ENCODE results near the gene TBC1D3B.
"Not testable (repeated sequence)": the region's sequence is repeated elsewhere in the genome, so short reads cannot be mapped to it uniquely, and the experiment has no call there.

Gene TBC1D3B

DNA sequence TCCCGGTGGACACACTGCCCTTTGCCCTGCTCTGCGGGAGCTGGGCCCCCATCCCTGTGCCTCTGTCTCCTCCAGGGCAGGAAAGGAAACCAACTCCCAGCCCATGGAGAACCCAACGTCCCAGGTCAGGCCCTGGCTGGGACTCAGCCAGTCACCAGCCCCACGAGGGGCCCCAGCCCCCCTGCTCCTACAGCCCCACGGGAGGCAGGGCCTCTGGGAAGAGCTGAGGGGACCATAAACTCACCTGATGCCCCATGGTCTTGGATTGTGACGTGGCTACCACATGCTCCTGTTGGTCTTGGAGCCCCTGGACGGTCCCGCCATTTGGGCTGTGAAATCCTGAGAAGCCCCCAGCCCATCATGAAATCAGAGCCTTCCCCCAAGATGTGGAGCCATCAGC is 7.6 kb downstream of the TBC1D3B start:
- DNase-seq = not testable (repeated sequence)

DNA sequence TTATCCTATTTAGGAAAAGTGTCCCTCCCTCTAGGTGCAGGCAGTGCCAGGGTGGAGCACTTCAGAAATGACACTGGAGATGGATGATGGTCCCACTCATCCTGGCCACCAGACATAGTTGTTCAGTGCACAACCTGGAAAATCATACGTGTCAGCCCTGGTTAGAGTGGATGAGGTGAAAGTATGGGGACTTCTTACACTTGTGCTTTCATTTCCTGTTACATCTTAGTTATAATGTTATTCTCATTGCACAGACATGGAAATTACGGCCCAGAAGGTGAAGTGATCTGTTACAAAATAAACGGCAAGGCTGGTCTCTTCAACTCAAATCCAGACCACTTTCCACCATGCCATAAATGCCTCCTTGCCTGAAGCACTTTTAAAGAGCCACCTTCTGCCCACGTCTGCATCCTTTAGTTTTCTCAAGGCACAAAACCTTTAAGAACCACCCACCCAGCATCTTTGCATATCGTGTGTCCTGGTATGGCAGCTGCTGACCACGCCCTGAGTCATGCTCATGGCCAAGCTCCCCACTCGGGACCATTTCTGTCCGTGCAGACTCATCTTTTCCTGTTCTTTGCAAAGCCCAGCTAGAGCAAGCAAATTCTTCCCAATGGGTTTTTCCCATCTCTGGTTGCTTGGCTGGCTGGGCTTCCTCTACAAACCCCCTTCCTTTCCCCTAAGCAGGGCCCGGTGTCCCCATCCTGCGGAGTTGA is 22.4 kb downstream of the TBC1D3B start:
- DNase-seq = no peak

DNA sequence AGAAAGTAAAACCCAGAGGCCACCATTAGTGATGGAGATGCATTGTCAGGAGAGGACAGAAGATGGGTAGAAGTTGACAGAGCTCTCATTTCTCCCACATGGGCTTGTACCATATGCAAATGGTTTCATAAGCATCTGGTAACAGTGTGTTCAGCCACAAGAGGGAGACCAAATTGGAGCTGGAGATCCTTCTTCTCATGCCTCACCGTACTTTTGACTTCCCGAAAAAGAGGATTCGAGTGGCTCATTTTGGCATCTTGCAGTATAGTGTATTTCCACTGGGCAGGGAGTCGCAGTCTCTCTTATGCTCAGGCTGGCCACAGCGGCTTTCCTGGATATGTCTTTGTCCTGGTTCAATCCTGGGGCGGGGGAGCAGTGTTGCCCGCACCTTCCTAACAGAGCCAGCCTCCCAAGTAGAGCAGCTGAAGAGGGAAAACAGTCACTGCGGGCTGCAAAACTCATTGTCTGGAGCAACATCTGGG is 23.8 kb downstream of the TBC1D3B start:
- DNase-seq = no peak

DNA sequence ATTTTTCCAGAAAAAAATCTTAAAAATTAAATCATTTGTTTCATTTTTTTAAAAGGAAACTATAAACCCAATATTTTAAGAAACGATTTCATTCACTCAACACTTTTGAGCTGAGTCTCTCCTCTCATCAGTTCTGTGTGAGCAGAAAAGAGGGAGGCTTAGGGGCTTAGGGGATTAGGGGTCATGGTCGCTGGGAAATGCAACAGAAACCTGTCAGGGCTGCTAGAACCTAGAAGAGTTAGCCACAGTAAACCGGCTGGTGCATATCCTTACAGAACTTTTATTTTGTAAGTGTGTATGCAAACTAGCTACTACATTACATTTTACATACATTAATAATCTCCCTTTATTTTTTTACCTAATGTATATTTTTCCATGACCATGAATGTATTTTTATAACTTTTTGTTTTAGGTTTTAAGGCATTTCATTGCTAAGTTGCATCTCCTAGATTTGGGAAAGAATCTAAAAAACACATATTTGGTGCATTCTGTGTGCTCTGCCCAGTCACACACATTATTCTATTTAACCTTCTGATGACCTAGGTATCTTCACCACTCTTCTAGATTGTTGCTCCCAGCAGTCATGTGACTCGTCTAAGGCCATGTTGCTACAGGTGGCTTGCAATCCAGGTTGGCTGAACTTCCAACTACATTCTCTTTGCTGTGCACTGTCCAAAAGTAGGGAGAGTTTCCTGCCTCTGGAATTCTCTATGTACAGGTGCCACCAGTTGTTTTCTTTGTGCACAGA is 24.4 kb downstream of the TBC1D3B start:
- DNase-seq = no peak

DNA sequence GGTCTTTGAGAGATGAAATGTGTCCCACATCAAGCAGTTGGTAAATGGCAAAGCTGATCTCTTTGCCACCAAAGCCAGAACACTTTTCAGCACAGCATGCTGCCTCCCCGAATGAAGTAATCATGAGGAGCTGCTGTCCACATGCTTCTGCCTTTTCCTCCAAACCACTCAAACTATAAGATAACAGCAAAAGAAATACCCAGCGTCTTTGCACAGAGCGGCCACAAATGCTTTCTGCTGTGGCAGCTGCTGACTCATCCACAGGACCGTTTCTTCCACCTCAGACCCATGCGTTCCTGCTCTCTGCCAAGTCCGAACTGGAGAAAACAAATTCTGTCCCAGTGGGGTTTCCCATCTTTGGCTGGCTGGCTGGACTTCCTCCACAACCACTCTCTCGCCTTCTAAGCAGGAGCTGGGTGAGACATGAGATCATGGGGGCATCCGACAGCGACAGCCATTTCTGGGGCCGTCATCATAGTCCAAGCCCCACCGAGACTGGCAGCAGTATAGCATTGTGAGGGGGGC is 27.1 kb downstream of the TBC1D3B start:
- no peak for DNase-seq

DNA sequence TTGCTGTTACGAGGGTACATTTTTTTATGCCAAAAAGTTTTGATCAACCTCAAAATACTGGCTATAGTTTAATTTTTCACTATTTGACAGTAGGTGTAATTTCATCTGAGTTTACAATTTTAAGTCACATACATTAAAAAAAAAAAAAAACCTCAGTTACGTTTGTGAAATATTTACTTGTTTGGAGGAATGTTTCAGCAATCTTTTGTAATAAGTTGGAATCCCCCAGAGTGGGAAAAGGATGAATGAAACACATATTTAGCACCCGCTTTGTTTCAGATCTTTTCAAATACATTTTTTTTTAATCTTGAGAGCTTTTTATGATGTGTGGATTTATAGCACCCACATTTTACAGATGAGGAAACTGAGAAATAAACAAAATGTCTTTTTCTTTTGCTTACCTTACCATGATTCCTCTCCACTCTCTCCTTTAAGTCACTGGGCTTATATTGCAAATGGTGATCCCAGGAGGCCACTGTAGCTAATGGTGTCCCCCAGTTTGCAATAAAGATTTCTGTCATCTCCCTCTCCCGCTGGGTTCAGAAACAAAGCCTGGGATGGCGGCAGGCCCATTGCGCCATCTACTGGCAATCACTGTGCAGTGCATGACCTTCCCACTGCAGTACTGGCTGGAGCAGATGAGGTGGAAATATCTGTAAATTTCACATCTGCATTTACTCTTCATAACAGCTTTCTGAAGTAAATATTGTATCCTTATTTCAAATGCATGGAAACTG is 27.7 kb downstream of the TBC1D3B start:
- peak; percentile 52 for DNase-seq

DNA sequence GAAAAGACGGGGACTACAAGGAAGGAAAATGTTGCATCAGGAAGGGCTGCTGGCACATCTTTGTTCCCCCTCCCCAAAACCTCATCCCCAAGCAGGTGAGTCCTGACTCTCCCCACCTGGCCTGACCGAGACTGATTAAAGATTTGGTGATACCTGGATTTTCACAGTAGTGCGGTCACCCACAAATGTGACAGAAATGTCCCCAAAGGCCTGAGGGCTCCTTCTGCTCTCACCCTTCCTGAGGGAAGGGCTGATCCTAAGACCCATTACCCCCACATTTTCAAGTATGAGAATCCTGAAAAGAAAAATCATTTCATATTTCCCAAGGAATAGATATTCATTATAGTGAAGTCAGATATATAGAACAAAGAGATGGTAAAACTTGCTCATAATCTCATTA is 28.8 kb downstream of the TBC1D3B start:
- DNase-seq = no peak

DNA sequence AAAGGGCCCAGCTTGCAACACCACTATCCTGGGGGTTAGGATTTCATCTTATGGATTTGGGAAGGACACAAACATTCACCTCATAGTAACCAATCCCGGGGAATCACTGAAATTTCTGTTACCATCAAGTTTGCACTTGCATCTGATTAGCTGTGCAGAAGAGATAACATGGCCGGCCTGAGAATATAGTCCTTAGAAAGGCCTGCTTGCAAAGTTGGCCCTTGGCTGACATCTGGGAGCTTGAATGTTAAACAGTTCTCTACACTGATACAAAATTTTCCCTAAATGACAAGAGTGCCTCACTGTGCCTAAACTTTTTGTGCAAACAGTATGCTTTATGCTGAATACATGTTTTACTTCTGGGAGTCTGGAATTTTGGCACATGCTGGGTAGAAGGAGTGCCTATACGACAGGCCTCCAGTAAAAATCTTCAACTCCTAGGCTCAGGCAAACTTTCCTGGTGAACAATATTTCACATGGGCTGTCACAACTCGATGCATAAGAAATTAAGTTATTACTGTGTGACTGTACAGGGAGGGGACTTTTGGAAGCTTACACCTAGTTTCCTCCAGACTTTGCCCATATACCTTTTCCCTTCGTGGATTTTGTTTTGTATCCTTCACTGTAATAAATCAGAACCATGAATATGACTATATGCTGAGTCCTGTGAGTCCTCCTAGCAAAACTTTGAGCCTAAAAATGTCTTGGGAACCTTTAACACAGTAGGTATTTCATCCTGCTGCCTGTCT is 31.3 kb downstream of the TBC1D3B start:
- no peak for DNase-seq

DNA sequence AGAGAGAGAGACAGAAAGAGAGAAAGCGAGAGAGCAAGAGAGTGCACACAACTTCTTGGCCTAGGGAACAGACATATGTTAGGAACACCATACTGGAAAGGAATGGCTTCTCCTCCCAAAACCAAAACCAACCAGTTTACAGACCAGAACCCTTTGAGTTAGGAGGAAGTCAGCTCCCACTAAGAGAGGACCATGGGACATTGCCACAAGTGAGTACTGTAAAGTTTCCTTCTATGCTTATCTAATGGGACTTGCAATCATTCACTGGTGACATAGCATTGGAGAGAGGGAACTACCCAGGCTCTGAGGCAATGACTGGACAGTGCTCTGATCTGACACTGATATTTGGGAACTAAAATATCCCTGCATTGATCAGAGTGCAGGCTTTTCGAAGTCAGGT is 32.4 kb downstream of the TBC1D3B start:
- no peak for DNase-seq

DNA sequence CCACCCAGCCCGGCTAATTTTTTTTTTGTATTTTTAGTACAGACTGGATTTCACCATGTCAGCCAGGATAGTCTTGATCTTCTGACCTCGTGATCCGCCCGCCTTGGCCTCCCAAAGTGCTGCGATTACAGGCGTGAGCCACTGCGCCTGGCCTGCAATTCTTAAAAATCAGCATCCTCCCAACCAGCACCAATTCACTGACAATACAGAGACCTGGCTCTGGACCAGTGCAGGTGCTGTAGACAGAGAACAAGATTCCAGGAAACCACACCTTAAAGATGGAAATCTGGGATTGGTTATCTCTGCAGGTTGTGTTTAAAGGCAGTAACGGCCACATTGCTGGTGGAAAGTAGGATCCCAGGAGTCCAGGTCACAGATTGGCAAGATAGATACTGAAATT is 33.6 kb downstream of the TBC1D3B start:
- DNase-seq = no peak

DNA sequence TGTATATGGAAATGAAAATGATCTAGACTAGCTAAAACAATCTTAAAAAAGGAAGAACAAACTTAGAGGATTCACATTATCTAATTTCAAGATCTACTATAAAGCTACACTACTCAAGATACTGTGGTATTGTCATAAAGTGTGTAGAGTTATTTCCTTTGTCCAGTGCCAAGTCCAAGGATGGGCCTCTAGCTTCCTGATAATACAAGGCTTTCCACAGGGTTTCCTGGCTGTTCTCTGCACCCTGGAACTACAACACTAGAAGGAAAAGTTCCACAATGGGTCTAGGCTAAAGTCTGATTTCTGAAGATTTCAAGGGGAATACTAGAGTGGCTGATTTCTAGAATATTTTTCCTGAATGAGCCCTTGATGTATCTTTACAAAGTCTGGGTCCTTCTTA is 34.2 kb downstream of the TBC1D3B start:
- no peak for DNase-seq

DNA sequence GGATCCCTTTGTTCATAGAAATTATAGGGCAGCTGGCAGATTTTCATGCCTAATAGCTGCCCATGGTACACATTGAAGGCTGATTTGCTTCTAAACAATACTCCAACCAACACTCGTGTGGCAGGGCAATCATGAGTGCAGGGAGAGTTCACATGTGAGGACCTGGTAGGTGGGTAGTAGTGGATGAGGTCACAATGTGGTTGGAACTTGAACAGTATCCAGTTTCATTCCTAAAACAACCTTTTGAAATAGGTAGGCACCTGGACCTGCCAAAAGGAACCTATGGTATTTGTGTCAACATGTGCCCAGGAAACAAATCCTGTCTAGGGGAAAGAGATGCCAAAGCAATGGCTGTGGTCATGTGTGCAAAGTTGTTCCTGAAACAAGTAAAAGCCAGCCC is 40.0 kb downstream of the TBC1D3B start:
- DNase-seq = no peak

DNA sequence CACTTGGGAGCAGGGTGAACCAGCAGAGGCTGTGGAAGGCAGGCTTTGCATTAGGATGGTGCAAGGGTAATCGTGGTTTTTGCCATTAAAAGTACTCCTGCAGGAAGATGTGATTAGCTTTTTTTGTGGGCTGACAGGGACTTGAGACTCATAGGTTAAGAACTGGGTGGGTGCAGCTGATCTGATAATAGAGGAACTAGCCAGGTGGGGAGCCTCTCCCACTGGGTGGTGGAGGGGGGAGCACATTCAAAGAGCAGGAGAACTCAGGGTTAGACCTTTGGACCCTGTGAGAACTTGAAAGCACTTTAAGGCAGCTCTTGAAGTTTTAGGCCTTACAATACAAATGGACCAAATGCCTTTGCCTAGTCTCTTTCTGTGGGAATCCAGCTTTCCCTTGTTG is 40.4 kb downstream of the TBC1D3B start:
- no peak for DNase-seq

DNA sequence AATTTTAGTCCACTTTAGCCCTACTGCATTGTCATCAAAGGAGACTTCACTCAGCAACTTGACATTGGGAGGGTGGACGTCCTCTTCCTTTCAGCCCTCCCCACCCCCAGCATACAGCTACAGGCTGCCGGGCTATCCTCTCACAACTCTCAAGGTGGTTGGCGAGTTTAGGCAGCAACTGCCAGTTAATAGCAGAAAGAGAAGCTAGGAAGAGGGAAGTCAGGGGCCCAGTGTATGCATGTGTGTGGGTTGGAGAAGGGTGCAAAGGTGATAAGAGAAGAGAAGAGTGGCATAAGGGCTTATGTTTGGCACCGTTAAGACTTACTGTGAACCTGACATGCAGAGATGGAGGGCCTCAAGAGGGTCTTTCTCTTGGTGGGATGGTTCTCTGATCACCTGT is 41.0 kb downstream of the TBC1D3B start:
- no peak for DNase-seq

DNA sequence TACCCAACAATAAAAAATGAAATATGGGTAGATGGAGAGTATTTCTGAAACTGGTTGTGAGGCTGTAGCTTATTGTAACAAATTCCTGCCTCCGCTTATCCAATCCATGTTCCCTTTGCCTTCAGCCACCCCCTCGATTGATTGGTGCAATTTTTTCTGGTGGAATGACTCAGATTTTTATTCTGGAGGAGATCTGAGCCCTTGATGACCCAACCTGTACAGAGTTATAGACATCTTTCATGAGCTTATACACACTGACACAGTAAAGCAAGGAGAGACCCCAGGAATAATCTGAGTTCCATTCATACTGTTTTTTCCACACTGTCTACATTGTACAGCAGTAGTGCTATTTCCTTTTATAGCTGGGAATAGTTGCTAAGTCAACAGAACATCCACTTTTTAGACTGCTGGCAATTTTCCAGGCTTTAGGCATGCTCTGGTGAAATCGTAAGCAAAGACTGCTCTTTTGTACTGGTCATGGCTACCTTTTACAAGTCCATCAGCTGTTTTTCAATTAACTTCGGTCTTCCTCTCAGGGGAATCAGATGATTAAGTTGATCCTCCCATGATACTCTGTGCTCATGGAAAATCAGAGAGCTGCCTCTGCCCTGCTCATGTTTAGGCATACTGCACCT is 42.7 kb downstream of the TBC1D3B start:
- no peak for DNase-seq

DNA sequence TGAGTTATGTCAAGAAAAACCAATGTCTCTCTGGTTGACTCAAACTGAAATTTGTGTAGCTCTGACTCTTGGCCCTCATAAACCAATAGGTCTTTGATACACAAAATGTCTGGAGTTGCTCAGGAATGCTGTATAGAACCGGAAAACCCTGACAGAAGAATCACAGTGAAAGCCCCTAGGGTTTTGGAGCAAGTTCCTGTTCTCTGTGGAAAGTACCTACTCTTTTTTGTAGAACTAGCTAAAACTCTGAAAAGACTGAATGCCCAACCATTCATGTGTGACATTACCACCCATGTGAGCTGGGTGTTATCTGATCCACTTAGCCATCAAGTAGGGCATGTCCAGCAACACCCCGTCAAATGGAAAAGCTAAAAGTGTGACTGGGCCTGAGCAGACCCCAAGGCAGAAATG is 44.0 kb downstream of the TBC1D3B start:
- no peak for DNase-seq

DNA sequence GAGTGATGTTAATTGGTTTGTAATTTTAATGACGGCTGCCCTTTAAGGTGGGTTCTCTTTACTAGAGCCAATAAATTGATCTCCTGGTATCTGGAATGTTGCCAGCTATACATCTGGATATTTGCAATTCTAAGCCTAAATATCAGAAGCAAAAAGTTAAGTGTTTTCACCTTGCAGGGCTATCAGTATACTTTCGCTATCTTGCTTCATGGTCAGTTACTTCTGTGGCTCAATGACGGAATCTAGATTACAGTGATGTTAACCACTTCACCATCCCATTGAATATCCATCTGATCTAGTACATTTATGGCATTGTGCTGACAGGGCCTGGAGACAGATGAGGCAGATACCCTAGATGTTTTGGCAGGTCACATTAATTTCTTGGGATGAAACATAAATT is 44.5 kb downstream of the TBC1D3B start:
- DNase-seq = no peak

DNA sequence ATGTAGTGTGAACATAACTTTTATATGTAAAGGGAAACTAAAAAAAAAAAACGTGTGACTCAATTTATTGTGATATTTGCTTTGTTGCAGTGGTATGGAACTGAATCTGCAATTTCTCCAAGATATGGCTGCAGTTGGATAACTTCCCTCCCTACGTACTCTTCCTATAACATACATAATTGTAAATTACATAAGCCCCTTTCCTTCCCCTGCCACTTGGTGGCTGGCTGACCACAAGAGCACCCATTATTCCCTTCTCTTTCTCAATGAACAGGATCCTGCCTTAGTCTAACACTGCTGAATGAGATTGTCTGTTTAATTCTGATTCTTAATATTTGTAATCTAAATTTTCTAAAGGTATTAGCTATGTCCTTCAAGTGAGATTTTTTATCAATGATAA is 45.0 kb downstream of the TBC1D3B start:
- DNase-seq = no peak

DNA sequence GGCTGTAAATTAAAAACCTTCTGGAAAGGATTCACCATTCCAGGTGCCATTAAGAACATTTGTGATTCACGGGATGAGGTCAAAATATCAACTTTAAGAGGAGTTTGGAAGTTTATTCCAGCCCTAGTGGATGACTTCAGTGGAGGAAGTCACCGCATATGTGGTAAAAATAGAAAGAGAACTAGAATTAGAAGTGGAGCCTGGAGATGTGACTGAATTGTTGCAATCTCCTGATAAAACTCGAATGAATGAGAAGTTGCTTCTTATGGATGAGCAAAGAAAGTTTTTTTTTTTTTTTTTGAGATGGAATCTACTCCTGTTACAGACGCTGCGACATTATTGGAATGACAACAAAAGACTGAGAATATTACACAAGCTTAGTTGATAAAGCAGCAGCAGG is 46.1 kb downstream of the TBC1D3B start:
- DNase-seq = no peak

DNA sequence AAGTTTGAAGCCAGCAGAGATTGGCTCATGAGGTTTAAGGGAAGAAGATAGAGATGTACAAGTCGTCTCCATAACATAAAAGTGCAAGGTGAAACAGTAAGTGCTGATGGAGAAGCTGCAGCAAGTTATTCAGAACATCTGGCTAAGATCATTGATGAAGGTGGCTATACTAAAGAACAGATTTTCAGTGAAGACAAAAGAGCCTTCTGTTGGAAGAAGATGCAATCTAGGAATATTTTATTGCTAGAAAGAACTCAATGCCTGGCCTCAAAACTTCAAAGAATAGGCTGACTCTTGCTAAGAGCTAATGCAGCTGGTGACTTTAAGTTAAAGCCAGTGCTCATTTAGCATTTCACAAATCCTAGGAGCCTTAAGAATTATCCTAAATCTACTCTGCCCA is 46.8 kb downstream of the TBC1D3B start:
- no peak for DNase-seq

DNA sequence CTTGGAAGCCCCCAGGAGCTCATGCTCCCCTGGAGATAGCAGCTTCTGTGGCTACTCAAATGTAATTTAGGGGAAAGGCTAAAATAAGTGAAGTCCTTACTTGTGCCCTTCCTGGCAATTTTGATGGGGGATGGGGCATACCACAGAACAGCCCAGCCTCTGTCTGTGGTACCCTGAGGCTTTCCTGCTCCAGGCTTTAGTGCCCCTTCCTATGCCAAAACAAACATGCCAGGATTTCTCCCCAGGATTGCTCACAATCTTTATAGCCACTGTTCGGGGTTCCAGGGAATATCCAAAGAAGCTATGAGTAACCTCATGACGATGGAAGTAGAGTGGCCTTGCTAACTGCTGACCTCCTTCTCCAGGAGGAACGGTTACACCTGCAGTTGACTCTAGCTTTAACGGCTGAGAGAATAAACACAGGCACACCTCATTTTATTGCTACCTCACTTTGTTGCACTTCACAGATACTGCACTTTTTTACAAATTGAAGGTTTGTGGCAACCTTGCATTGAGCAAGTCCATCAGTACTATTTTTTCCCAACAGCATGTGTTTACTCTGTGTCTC is 47.9 kb downstream of the TBC1D3B start:
- DNase-seq = no peak

DNA sequence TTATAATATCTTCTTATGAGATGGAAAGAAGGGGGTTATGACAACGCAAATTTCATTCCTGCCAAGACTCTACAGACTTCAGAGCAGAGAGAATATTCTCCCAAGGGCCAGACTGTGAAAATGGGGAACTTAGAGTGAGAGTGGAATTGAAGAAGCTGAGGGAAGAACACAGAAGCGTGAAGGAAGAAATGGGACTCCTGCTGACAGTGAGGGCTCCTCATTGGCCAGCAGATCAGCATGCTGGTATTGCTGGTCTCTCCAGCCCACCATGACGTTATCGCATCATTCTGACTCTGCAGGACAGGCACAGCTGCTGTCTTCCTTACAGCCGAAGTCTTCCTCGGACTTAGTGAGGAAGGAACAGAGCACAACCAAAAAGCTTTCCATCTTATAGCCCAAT is 48.5 kb downstream of the TBC1D3B start:
- DNase-seq = no peak
